Right lobe of liver (tissue), 6 donors: ENCODE data around the gene CHRD. TPM values are rescaled to one million over a fixed set of nuclear protein-coding genes. Genes with fewer than 3 reads are reported as not detected.
"Not testable (repeated sequence)": the region's sequence is repeated elsewhere in the genome, so short reads cannot be mapped to it uniquely, and the experiment has no call there.

Experiments
- ATAC-seq, 4 donors: fragments of 200-7000 bp; cut with Tn5 transposase; one replicate each; pipeline ENCODE4 v1.9.1; 2020; ENCODE audit warnings: mild to moderate bottlenecking in 4 of 4, moderate library complexity in 4 of 4
- DNase-seq, 3 donors: peaks; one replicate each; pipeline ENCODE4 v3.0.0-alpha.2; 2020
- H3K27ac ChIP-seq, 3 donors: fragments of 200-600 bp; one replicate each; pipeline ENCODE4 v1.8.0; 2022
- H3K27me3 ChIP-seq, 2 donors: fragments of 200-600 bp; one replicate each; pipeline ENCODE4 v1.8.0; 2022
- H3K36me3 ChIP-seq, 4 donors: fragments of 200-600 bp; sonication (generic) in 1 of 4; one replicate each; pipeline versions ENCODE4 v1.5.1 to v1.8.0; 2017 to 2022; ENCODE audit warnings: control low read depth in 1 of 4
- H3K4me1 ChIP-seq, 4 donors: fragments of 200-600 bp; sonication (generic) in 1 of 4; one replicate each; pipeline versions ENCODE4 v1.5.1 to v1.8.0; 2017 to 2022; ENCODE audit warnings: control low read depth in 1 of 4
- H3K4me3 ChIP-seq, 3 donors: fragments of 200-600 bp; one replicate each; pipeline ENCODE4 v1.8.0; 2022
- H3K9me3 ChIP-seq, 4 donors: fragments of 200-600 bp; sonication (generic) in 1 of 4; one replicate each; pipeline versions ENCODE4 v1.5.1 to v1.8.0; 2017 to 2022; ENCODE audit warnings: control low read depth in 1 of 4
- CTCF ChIP-seq, 4 donors: fragments of 200-600 bp in 3 of 4; fragments of 450-650 bp in 1 of 4; IDR thresholded peaks; one replicate each; pipeline versions ENCODE4 v1.5.1 to v1.8.0; 2016 to 2022; ENCODE audit warnings: antibody characterized with exemption in 4 of 4, mild to moderate bottlenecking in 2 of 4
- POLR2A ChIP-seq: fragments of 450-650 bp; IDR thresholded peaks from one replicate; pipeline ENCODE4 v1.6.1; 2017; ENCODE audit warnings: antibody characterized with exemption, mild to moderate bottlenecking
- WGBS: methylation state at CpG from one replicate; pipeline ENCODE4 v1.1.6; 2018; ENCODE audit warnings: low coverage, low lambda C conversion rate; ENCODE audit not compliant: insufficient coverage; ENCODE audit errors: missing lambda C conversion rate; 5-methylcytosine and 5-hydroxymethylcytosine counted together
- intact Hi-C, 2 donors: fragments of 100-400 bp; cut with DNase I; formaldehyde crosslinking; loops; one replicate each; pipeline versions ENCODE4 v1.11.2 to v1.14.1; 2022
- total RNA-seq, 6 experiments: library from RNA; depleted of rRNA in 2 of 6; stranded (reverse); fragments of >200 nt in 2 of 6; fragmentation: NEBNext Ultra II Directional in 3 of 6; extraction: Animal tissue kit (Norgen Biotek cat#: 25700) in 3 of 6; gene quantifications; one replicate each; pipeline versions ENCODE4 v1.1.0 to v1.2.4, GENCODE V29; 2016 to 2023
- donor health status: DM: no; HTN: yes; CAD: no.
- donor health status: DM: no; HTN: no; CAD: no.
- donor health status: DM: no; HTN: no; CAD: no.
- donor health status: DM: no; HTN: yes; CAD: no.
- donor health status: DM: no; HTN: yes; CAD: no.

CHRD gene
- total RNA-seq, 6 experiments from 2014 or later = 19.5 to 97.2 (median 64.8) TPM

GRCh38 chr3:184337399-184337714 lies 42.5 kb upstream of the CHRD start, which contains the start of gene FAM131A:
FAM131A (plus strand) TSS chr3:184337600; CDS start chr3:184337631, 31 bp downstream.
- peaks cover 0 to 28% (median 16%) of the 10 kb centered on the region in 4 donors for H3K36me3 ChIP-seq
- peak within 1 kb of the TSS; percentile 70 to 91 (median 75) for H3K27ac ChIP-seq
- intact Hi-C loops = no loop called here
- H3K4me3 ChIP-seq = peak within 1 kb of the TSS; percentile 65 to 69 (median 68)
- ATAC-seq (no peak), DNase-seq (no peak)
- H3K9me3 ChIP-seq = no peaks in the 10 kb centered on the region
- peaks cover 0 to 6% (median 0%) of the 10 kb centered on the region in 4 donors for H3K4me1 ChIP-seq
- no peaks in the 10 kb centered on the region for H3K27me3 ChIP-seq
- WGBS = 92% methylated on average over 3 of the region's 6 CpGs
- no peak for TF ChIP-seq POLR2A
- no peak for TF ChIP-seq CTCF (IDR thresholded peaks at IDR 0.05)

- ATAC-seq (no peak), DNase-seq (no peak)
- Histone ChIP-seq H3K27me3 (no peaks in the 10 kb centered on the region), H3K27ac (peak overlapping the region in 1 of 3 donors; percentile 26), H3K9me3 (no peaks in the 10 kb centered on the region), H3K36me3 (peaks cover 0 to 22% (median 12%) of the 10 kb centered on the region in 4 donors), H3K4me1 (peaks cover 0 to 6% (median 0%) of the 10 kb centered on the region in 4 donors), H3K4me3 (no peak overlapping the region)
- intact Hi-C loops = no loop called here
- TF ChIP-seq CTCF (IDR thresholded peaks at IDR 0.05) = no peak
- no peak for TF ChIP-seq POLR2A
- 61% methylated on average over 6 of the region's 7 CpGs for WGBS
These were observed 41.9 kb upstream of the CHRD start for GRCh38 chr3:184337981-184338380.

GRCh38 chr3:184338511-184338945 lies 41.3 kb upstream of the CHRD start:
- no peaks in the 10 kb centered on the region for H3K27me3 ChIP-seq
- intact Hi-C loops = no loop called here
- peaks cover 0 to 6% (median 0%) of the 10 kb centered on the region in 4 donors for H3K4me1 ChIP-seq
- H3K9me3 ChIP-seq = no peaks in the 10 kb centered on the region
- 69% methylated on average over 4 of the region's 37 CpGs for WGBS
- H3K36me3 ChIP-seq = peaks cover 0 to 17% (median 8%) of the 10 kb centered on the region in 4 donors
- TF ChIP-seq CTCF (IDR thresholded peaks at IDR 0.05) (no peak), POLR2A (no peak)
- DNase-seq = peak in 1 of 3 donors; percentile 52
- H3K4me3 ChIP-seq = no peak overlapping the region
- no peak for ATAC-seq
- H3K27ac ChIP-seq = peak overlapping the region in 1 of 3 donors; percentile 26

DNA sequence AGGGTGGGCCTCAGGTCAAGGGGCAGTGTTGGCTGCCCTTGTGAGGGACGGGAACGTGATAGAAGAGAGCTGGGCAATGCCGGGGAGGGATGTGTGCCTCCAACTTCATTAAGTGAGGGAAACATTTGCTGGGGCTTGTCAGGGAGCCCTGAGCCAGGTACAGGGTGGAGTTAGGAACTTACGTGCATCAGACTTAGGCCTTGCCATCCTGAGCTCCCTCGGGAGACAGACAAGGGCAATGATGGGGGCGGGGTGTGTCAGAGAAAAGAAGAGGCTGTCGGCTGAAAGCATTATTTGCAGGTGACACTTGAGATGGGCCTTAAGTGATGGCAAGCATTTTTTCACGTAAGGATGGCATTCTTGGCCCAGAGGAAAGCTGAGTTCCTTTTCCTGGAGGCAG lies 40.9 kb upstream of the CHRD start:
- ATAC-seq = no peak
- TF ChIP-seq CTCF (IDR thresholded peaks at IDR 0.05) = no peak
- no peak for TF ChIP-seq POLR2A
- Histone ChIP-seq H3K4me3 (no peak overlapping the region), H3K4me1 (peaks cover 0 to 6% (median 0%) of the 10 kb centered on the region in 4 donors), H3K36me3 (peaks cover 0 to 12% (median 6%) of the 10 kb centered on the region in 4 donors), H3K27me3 (no peaks in the 10 kb centered on the region), H3K27ac (no peak overlapping the region), H3K9me3 (no peaks in the 10 kb centered on the region)
- intact Hi-C loops = no loop called here
- DNase-seq = no peak
- 70% methylated on average over 8 of the region's 8 CpGs for WGBS

- ATAC-seq, H3K27me3 ChIP-seq, H3K27ac ChIP-seq, H3K4me3 ChIP-seq, H3K36me3 ChIP-seq, DNase-seq, H3K4me1 ChIP-seq, intact Hi-C loops, H3K9me3 ChIP-seq: not testable (repeated sequence)
- 91% methylated on average over 11 of the region's 19 CpGs for WGBS
These were observed 40.3 kb upstream of the CHRD start for GRCh38 chr3:184339451-184340135.
